Stimulated activated CD8-positive, alpha-beta memory T cell treated with anti-CD3 and anti-CD28 coated beads, Interleukin-15, amount 100 ng/mL, for 4 hours (primary cell): ENCODE measurements around the gene PPP4R1.

Source experiments
- DNase-seq, 2 donors: peaks; one replicate each; pipeline ENCODE4 v3.0.0-alpha.2; 2020; ENCODE audit warnings: low read depth in 2 of 2

Gene PPP4R1

GRCh38 chr18:9506046-9506792, 108.1 kb downstream of the PPP4R1 start:
- no peak for DNase-seq
